ENCODE measurements around the gene PCOLCE2.

DNA sequence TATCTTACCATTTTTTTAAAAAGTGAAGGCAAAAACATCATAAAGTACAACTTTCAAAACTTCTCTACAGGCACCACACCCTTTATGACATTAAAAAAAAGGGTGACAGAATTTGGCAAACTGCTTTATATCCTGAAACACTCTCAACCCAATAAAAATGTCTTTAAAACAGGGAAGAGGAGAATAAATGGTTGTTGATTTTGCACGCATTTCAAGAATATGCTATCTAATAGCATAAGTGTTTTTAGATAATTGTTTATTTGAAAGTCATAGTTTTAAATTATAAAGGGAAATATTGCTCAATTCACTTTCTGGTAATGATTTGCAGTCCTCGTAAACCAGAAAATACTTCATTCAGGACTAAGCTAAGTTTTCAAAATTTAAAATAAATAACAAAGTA is 1.7 kb upstream of the PCOLCE2 start:
- TF ChIP-seq, protein P1, sequence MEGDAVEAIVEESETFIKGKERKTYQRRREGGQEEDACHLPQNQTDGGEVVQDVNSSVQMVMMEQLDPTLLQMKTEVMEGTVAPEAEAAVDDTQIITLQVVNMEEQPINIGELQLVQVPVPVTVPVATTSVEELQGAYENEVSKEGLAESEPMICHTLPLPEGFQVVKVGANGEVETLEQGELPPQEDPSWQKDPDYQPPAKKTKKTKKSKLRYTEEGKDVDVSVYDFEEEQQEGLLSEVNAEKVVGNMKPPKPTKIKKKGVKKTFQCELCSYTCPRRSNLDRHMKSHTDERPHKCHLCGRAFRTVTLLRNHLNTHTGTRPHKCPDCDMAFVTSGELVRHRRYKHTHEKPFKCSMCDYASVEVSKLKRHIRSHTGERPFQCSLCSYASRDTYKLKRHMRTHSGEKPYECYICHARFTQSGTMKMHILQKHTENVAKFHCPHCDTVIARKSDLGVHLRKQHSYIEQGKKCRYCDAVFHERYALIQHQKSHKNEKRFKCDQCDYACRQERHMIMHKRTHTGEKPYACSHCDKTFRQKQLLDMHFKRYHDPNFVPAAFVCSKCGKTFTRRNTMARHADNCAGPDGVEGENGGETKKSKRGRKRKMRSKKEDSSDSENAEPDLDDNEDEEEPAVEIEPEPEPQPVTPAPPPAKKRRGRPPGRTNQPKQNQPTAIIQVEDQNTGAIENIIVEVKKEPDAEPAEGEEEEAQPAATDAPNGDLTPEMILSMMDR (conservative IDR thresholded peaks at IDR 0.05; ENCODE audit: low read depth, low read length) = no peak
- TF ChIP-seq EZH2phosphoT487 (IDR thresholded peaks at IDR 0.05; ENCODE audit: borderline replicate concordance, low read length) = no peak
- TF ChIP-seq EZH2 (IDR thresholded peaks at IDR 0.05; ENCODE audit: low read length, unreplicated experiment) = no peak

All from PC-3 (cell line).